GM21723 (cell line): ENCODE results near the gene PLN.

ENCODE experiments used
- ATAC-seq: cut with Tn5 transposase; IDR thresholded peaks from one replicate; pipeline ENCODE4 v1.9.1; 2021; ENCODE audit warnings: mild to moderate bottlenecking, moderate library complexity; ENCODE audit not compliant: unreplicated experiment

Gene PLN

GRCh38 chr6:118536478-118536877 is 11.6 kb upstream of the PLN start:
- no peak for ATAC-seq

- ATAC-seq, result no peak
These were observed 10.5 kb upstream of the PLN start for GRCh38 chr6:118537574-118537973.

- ATAC-seq, result no peak
These were observed 5.7 kb upstream of the PLN start for GRCh38 chr6:118542184-118542952.

- ATAC-seq, result no peak
These were observed 4.0 kb upstream of the PLN start for GRCh38 chr6:118544105-118544504.

- no peak for ATAC-seq
These were observed 1.8 kb upstream of the PLN start for GRCh38 chr6:118546164-118546879.

GRCh38 chr6:118546880-118547218 is 1.2 kb upstream of the PLN start:
- ATAC-seq, result no peak

GRCh38 chr6:118548613-118549012 is 517 bp downstream of the PLN start:
- no peak for ATAC-seq

- ATAC-seq, result peak; percentile 89
These were observed 3.3 kb downstream of the PLN start for GRCh38 chr6:118551063-118552053.

GRCh38 chr6:118553132-118553531 is 5.0 kb downstream of the PLN start:
- no peak for ATAC-seq

- no peak for ATAC-seq
These were observed 6.6 kb downstream of the PLN start for GRCh38 chr6:118554698-118555097.

- peak; percentile 45 for ATAC-seq
These were observed 10.5 kb downstream of the PLN start for GRCh38 chr6:118558464-118559217.

GRCh38 chr6:118559659-118560058 is 11.6 kb downstream of the PLN start:
- ATAC-seq, result no peak

- no peak for ATAC-seq
These were observed 14.2 kb downstream of the PLN start for GRCh38 chr6:118562248-118562647.

- ATAC-seq, result no peak
These were observed 14.9 kb downstream of the PLN start for GRCh38 chr6:118562959-118563358.

- peak; percentile 99 for ATAC-seq
These were observed 17.3 kb downstream of the PLN start for GRCh38 chr6:118565311-118565960.

- no peak for ATAC-seq
These were observed 19.9 kb downstream of the PLN start for GRCh38 chr6:118567974-118568373.

- ATAC-seq, result no peak
These were observed 21.4 kb downstream of the PLN start for GRCh38 chr6:118569498-118569897.

- ATAC-seq, result no peak
These were observed 23.0 kb downstream of the PLN start for GRCh38 chr6:118571121-118571520.

- ATAC-seq, result no peak
These were observed 26.2 kb downstream of the PLN start for GRCh38 chr6:118574051-118574865.
